Endothelial cell of umbilical vein (primary cell): ENCODE data around the gene CLIC3. TPM values are rescaled to one million over a fixed set of nuclear protein-coding genes. Genes with fewer than 3 reads are reported as not detected.

Experiments
- BruUV-seq: library from RNA; stranded (reverse); fragments of 400-500 nt; replicated peaks from 2 replicates; lab custom pipeline; 2021; lab: Mats Ljungman, UMichigan
- CTCF ChIA-PET: fragments of 300-600, 350-600 bp; sonication (Branson Sonifier 250); formaldehyde crosslinking; loops from one replicate; lab custom pipeline; 2021; ENCODE audit warnings: antibody characterized with exemption, inconsistent platforms; lab: Charles Lee
- POLR2A ChIA-PET: fragments of 300-600, 350-600 bp; sonication (Branson Sonifier 250); formaldehyde crosslinking; loops from one replicate; lab custom pipeline; 2021; ENCODE audit warnings: antibody characterized with exemption, inconsistent platforms; lab: Charles Lee
- DNase-seq: peaks from one replicate; pipeline ENCODE4 v3.0.0-alpha.2; 2011; ENCODE audit warnings: low read depth, low spot score
- FAIRE-seq: peaks from 2 replicates; lab custom pipeline; 2011; peaks lifted over from hg19 to GRCh38; lab: Jason Lieb, UNC
- H2AFZ ChIP-seq: 2 replicates; pipeline ENCODE4 v1.6.0; 2012; ENCODE audit warnings: low read depth, low read length, control low read depth, inconsistent platforms
- H3K27ac ChIP-seq: 2 replicates; pipeline ENCODE4 v1.5.1; 2011; ENCODE audit warnings: low read depth, mild to moderate bottlenecking, control low read depth, low read length, moderate library complexity; ENCODE audit not compliant: insufficient read depth
- H3K27me3 ChIP-seq, 2 experiments: 2 replicates each; pipeline versions ENCODE4 v1.6.0 to v1.6.1; 2011; ENCODE audit warnings: low read length in 2 of 2, mixed read lengths in 1 of 2; ENCODE audit not compliant: control insufficient read depth in 2 of 2, insufficient read depth in 2 of 2
- H3K36me3 ChIP-seq, 2 experiments: 2 replicates in 1 of 2; 3 replicates in 1 of 2; pipeline ENCODE4 v1.5.1; 2011; ENCODE audit warnings: low read length in 2 of 2, mild to moderate bottlenecking in 1 of 2, moderate library complexity in 1 of 2; ENCODE audit not compliant: control insufficient read depth in 2 of 2, insufficient read depth in 2 of 2; ENCODE audit errors: extremely low read depth in 1 of 2
- H3K4me1 ChIP-seq: 3 replicates; pipeline ENCODE4 v1.5.1; 2011; ENCODE audit warnings: mild to moderate bottlenecking, low read length; ENCODE audit not compliant: control insufficient read depth, insufficient read depth; ENCODE audit errors: extremely low read depth
- H3K4me2 ChIP-seq: 2 replicates; pipeline ENCODE4 v1.6.1; 2011; ENCODE audit warnings: low read length, control low read depth, mixed read lengths; ENCODE audit not compliant: insufficient read depth
- H3K4me3 ChIP-seq, 3 experiments: fragments of 200-600 bp in 1 of 3; sonication (generic), shearing (Covaris generic) in 1 of 3; replicated peaks in 1 of 3; 2 replicates each; pipeline ENCODE4 v1.5.1; 2011 to 2016; ENCODE audit warnings: control low read depth in 3 of 3, low read length in 3 of 3, mild to moderate bottlenecking in 2 of 3, inconsistent platforms in 1 of 3, low read depth in 1 of 3, moderate library complexity in 1 of 3; ENCODE audit not compliant: insufficient read depth in 1 of 3
- H3K79me2 ChIP-seq: 2 replicates; pipeline ENCODE4 v1.6.0; 2012; ENCODE audit warnings: low read length, inconsistent platforms; ENCODE audit not compliant: control insufficient read depth, insufficient read depth
- H3K9ac ChIP-seq: replicated peaks from 2 replicates; pipeline ENCODE3; 2011; ENCODE audit warnings: low read length, control low read depth; ENCODE audit not compliant: insufficient read depth; ENCODE audit errors: extremely low read depth
- H3K9me1 ChIP-seq: replicated peaks from 3 replicates; pipeline ENCODE4 v1.6.0; 2011; ENCODE audit warnings: mild to moderate bottlenecking, low read length; ENCODE audit not compliant: control insufficient read depth, insufficient read depth; ENCODE audit errors: extremely low read depth
- H3K9me3 ChIP-seq: replicated peaks from 2 replicates; pipeline ENCODE4 v1.5.1; 2012; ENCODE audit warnings: low read length, inconsistent platforms; ENCODE audit not compliant: control insufficient read depth, insufficient read depth
- H4K20me1 ChIP-seq: replicated peaks from 2 replicates; pipeline ENCODE3; 2011; ENCODE audit warnings: mild to moderate bottlenecking, low read length; ENCODE audit not compliant: control insufficient read depth, insufficient read depth; ENCODE audit errors: extremely low read depth
- CTCF ChIP-seq, 2 donors: IDR thresholded peaks; 1 replicate in 1 of 2; 2 replicates in 1 of 2; pipeline ENCODE4 v1.5.1; 2011; ENCODE audit warnings: low read length in 2 of 2, mild to moderate bottlenecking in 2 of 2, moderate library complexity in 2 of 2, control low read depth in 1 of 2, inconsistent platforms in 1 of 2, low read depth in 1 of 2; ENCODE audit not compliant: insufficient read depth in 1 of 2; ENCODE audit errors: extremely low read depth in 1 of 2
- EZH2 ChIP-seq: IDR thresholded peaks from 2 replicates; pipeline ENCODE4 v1.6.1; 2012; ENCODE audit warnings: borderline replicate concordance, low read depth, mild to moderate bottlenecking, moderate library complexity, low read length, inconsistent platforms; ENCODE audit not compliant: severe bottlenecking
- FOS ChIP-seq: IDR thresholded peaks from 2 replicates; pipeline ENCODE4 v1.6.1; 2011; ENCODE audit warnings: mild to moderate bottlenecking, low read length, moderate library complexity, borderline replicate concordance; ENCODE audit not compliant: insufficient read depth
- GATA2 ChIP-seq: IDR thresholded peaks from 2 replicates; pipeline ENCODE4 v1.7.0; 2011; ENCODE audit warnings: low read depth, mild to moderate bottlenecking, moderate library complexity, mixed read lengths, low read length; ENCODE audit not compliant: insufficient read length, insufficient read depth
- JUN ChIP-seq: IDR thresholded peaks from 2 replicates; pipeline ENCODE4 v1.6.1; 2011; ENCODE audit warnings: borderline replicate concordance, low read depth; ENCODE audit not compliant: insufficient read length, insufficient read depth
- MAX ChIP-seq: IDR thresholded peaks from 2 replicates; pipeline ENCODE4 v1.6.1; 2011; ENCODE audit not compliant: insufficient read depth, insufficient read length
- MYC ChIP-seq: IDR thresholded peaks from one replicate; pipeline ENCODE4 v1.6.1; 2011; ENCODE audit warnings: mild to moderate bottlenecking, low read depth, low read length
- POLR2A ChIP-seq: IDR thresholded peaks from 2 replicates; pipeline ENCODE4 v1.6.1; 2012; ENCODE audit warnings: low read depth, mild to moderate bottlenecking, control low read depth, low read length
- POLR2AphosphoS5 ChIP-seq: IDR thresholded peaks from 2 replicates; pipeline ENCODE4 v1.6.1; 2012; ENCODE audit warnings: low read depth, mild to moderate bottlenecking, control low read depth, low read length, moderate library complexity; ENCODE audit not compliant: insufficient read depth
- dilution Hi-C: fragments of 300-500 bp; cut with MboI; formaldehyde crosslinking; loops from one replicate; pipeline ENCODE4 v1.15.0; 2019; ENCODE audit warnings: low sequenced_read_pairs; ENCODE audit not compliant: extremely low pct_ligation_motif_present
- intact Hi-C: fragments of 100-400 bp; cut with micrococcal nuclease; formaldehyde crosslinking; loops from one replicate; pipeline ENCODE4 v1.10.0; 2022
- polyA plus RNA-seq, 4 experiments: library from polyadenylated mRNA; depleted of rRNA in 3 of 4; stranded (reverse) in 3 of 4; unstranded in 1 of 4; fragments of >200 nt; gene quantifications; 2 replicates each; pipeline versions ENCODE4 v1.2.1 to v1.2.3, GENCODE V29; 2011 to 2012; ENCODE audit warnings: missing spikeins in 1 of 4
- total RNA-seq: library from RNA; stranded (reverse); gene quantifications from 2 replicates; pipeline ENCODE4 v1.2.3, GENCODE V29; 2021

CLIC3 gene
- total and polyA plus RNA-seq, 2 donors (not counting 3 experiments of a cell fraction or from before 2014, with no cell fraction given): 2.3 TPM; not detected in 1

GRCh38 chr9:136980669-136981478, 15.5 kb downstream of the CLIC3 start:
- peak overlapping the region; percentile 15 for H3K27ac ChIP-seq
- FAIRE-seq: no peak
- no TSS peak for BruUV-seq

More at GRCh38 chr9:136980669-136981478, 15.5 kb downstream of the CLIC3 start:
- Histone ChIP-seq H3K4me3 (no peak overlapping the region), H2AFZ (no peak overlapping the region), H3K9me1 (no peaks in the 10 kb centered on the region), H4K20me1 (no peaks in the 10 kb centered on the region), H3K79me2 (no peaks in the 10 kb centered on the region), H3K27me3 (peaks cover 3 to 9% of the 10 kb centered on the region in 2 experiments), H3K9me3 (no peaks in the 10 kb centered on the region), H3K4me2 (no peak overlapping the region), H3K9ac (no peak overlapping the region), H3K36me3 (no peaks in the 10 kb centered on the region), H3K4me1 (peaks cover 4% of the 10 kb centered on the region)
- POLR2A ChIA-PET: no interaction called here
- TF ChIP-seq GATA2 (no peak), POLR2AphosphoS5 (no peak), JUN (no peak), MYC (no peak), MAX (no peak), POLR2A (no peak), CTCF (IDR thresholded peaks at IDR 0.05; ENCODE audit: extremely low read depth in 1 of 2, insufficient read depth in 1 of 2, low read depth in 1 of 2, low read length in 2 of 2) (no peak), EZH2 (no peak), FOS (no peak)
- CTCF ChIA-PET: interaction anchor here (0.6 kb wide), 1 partner anchor 15 kb away, joined by 3 read pairs; the partner anchor contains the start of gene CLIC3
- intact Hi-C loops: no loop called here
- DNase-seq: no peak
- dilution Hi-C loops: no loop called here
